Chondrocyte (in vitro differentiated cells): ENCODE measurements around the gene PPHLN1. TPM values are rescaled to one million over a fixed set of nuclear protein-coding genes. Genes with fewer than 3 reads are reported as not detected.

Experiments
- DNase-seq: peaks from one replicate; pipeline ENCODE4 v3.0.0; 2021; ENCODE audit warnings: mixed read lengths, low spot score
- H3K27ac Mint-ChIP-seq: one replicate; pipeline ENCODE4 v1.8.0; 2021; ENCODE audit warnings: mild to moderate bottlenecking, moderate library complexity, mixed read lengths; ENCODE audit not compliant: unreplicated experiment
- H3K27me3 Mint-ChIP-seq: 2 replicates; pipeline ENCODE4 v1.8.0; 2021; ENCODE audit warnings: low read depth, mixed read lengths
- H3K36me3 Mint-ChIP-seq: 2 replicates; pipeline ENCODE4 v1.8.0; 2021; ENCODE audit warnings: low read depth, mixed read lengths
- H3K4me1 Mint-ChIP-seq: 2 replicates; pipeline ENCODE4 v1.8.0; 2021; ENCODE audit warnings: low read depth, mild to moderate bottlenecking, mixed read lengths
- H3K4me3 Mint-ChIP-seq: one replicate; pipeline ENCODE4 v1.8.0; 2021; ENCODE audit warnings: mild to moderate bottlenecking, moderate library complexity, mixed read lengths; ENCODE audit not compliant: unreplicated experiment
- H3K9me3 Mint-ChIP-seq: 2 replicates; pipeline ENCODE4 v1.8.0; 2021; ENCODE audit warnings: low read depth, mixed read lengths
- total RNA-seq: library from RNA; stranded (reverse); gene quantifications from 3 replicates; pipeline ENCODE4 v1.2.1, GENCODE V29; 2021
- TF ChIP-seq, protein P1 (sequence below): fragments of 200-600 bp; sonication (generic); IDR thresholded peaks from 2 replicates; pipeline ENCODE4 v1.5.0; 2021; ENCODE audit warnings: antibody characterized with exemption, mild to moderate bottlenecking, moderate library complexity

The PPHLN1 gene
- total RNA-seq, 1 donor from 2014 or later, result 49.7 TPM

DNA sequence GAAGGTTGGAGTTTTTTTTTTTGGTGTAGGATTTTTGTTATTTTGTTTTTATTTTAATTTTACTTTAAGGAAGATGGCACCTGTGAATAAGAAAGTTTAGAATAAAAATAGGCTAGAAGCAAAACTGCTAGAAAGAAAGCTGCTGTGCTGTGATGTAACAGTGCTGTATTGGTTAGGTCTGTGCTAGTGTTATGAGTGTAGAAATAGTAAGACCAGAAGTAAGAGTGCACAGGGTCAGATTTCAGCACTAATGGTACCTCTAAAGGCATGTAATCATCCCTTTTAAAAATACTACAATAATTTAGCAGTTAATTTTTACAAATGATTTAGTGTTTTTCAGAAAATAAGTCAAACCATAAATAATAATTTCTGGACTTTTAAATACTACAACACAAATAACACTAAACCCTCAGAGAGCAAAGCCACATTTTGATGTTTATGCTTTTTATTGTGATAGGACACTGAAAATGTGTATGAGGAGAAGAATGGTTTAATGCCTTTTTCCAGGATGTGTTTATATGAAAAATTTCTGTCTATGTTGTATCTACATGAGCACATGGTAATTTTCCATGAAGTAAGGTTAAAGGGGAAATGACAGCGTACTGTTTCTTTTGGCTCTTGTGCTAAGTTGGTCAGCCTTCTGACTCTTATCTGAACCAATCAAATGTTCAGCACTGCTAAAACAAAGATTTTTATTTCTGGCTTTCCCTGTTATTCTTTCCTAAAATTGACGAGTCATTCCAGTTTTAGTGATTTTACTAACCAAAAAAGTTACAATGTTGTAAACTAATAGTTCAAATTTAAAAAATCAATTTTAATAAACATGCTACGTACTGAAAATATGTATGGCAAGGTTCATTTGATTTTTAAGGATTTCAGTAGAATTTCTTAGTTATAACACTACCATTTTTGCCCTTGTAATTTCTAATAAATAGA, 96.1 kb downstream of the PPHLN1 start:
- Mint-ChIP-seq H3K36me3 (peaks cover 2% of the 10 kb centered on the region), H3K27me3 (no peaks in the 10 kb centered on the region), H3K27ac (peak overlapping the region; percentile 88), H3K4me1 (peaks cover 43% of the 10 kb centered on the region), H3K4me3 (peak overlapping the region; percentile 25), H3K9me3 (no peaks in the 10 kb centered on the region)
- TF ChIP-seq, protein P1, sequence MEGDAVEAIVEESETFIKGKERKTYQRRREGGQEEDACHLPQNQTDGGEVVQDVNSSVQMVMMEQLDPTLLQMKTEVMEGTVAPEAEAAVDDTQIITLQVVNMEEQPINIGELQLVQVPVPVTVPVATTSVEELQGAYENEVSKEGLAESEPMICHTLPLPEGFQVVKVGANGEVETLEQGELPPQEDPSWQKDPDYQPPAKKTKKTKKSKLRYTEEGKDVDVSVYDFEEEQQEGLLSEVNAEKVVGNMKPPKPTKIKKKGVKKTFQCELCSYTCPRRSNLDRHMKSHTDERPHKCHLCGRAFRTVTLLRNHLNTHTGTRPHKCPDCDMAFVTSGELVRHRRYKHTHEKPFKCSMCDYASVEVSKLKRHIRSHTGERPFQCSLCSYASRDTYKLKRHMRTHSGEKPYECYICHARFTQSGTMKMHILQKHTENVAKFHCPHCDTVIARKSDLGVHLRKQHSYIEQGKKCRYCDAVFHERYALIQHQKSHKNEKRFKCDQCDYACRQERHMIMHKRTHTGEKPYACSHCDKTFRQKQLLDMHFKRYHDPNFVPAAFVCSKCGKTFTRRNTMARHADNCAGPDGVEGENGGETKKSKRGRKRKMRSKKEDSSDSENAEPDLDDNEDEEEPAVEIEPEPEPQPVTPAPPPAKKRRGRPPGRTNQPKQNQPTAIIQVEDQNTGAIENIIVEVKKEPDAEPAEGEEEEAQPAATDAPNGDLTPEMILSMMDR, result no peak
- DNase-seq, result no peak

DNA sequence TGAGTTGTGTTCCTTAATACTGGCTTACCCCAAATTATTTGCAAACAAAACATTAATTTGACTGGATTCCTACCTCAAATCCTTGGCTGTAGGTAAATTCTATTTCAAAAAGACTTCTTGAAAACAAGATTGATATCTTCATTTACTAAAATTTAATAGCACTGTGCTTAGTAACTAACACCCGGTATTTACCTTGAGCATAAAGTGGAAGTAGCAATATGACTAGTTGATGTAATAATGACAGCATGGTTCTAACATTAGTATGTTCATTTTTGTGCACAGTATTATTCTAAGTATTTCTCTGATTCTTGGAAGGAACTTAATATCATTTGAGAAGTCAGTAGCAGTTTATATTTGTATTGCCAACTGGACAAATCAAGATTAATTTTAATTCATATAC, 96.8 kb downstream of the PPHLN1 start:
- Mint-ChIP-seq H3K36me3 (peaks cover 7% of the 10 kb centered on the region), H3K27ac (peak overlapping the region; percentile 88), H3K27me3 (no peaks in the 10 kb centered on the region), H3K9me3 (peaks cover 5% of the 10 kb centered on the region), H3K4me3 (peak overlapping the region; percentile 25), H3K4me1 (peaks cover 50% of the 10 kb centered on the region)
- no peak for DNase-seq
- TF ChIP-seq, protein P1, result no peak

GRCh38 chr12:42426746-42427145, 100.8 kb downstream of the PPHLN1 start:
- Mint-ChIP-seq H3K36me3 (peaks cover 13% of the 10 kb centered on the region), H3K4me3 (no peak overlapping the region), H3K27ac (peak overlapping the region; percentile 65), H3K4me1 (peaks cover 48% of the 10 kb centered on the region), H3K9me3 (peaks cover 11% of the 10 kb centered on the region), H3K27me3 (no peaks in the 10 kb centered on the region)
- DNase-seq, result no peak
- TF ChIP-seq, protein P1, result no peak

DNA sequence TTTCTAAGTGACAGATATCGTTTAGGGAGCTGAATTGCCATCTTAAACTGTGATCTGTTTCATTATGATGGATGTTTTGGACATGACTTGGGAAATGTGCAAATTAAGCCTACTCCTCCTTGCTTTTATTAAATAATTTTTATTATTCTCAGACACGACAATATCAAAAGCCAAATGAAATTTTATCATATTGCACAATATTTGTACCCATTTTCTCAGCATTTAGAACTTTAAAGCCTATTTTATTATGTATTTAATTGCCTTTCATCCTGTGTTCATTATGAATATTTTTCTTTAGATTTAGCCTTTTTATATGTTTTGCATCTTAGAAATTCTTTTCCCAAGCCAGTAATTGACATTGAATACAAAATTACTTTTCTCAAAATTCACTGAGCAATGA, 102.9 kb downstream of the PPHLN1 start:
- no peak for DNase-seq
- H3K27ac Mint-ChIP-seq, result no peak overlapping the region
- peaks cover 11% of the 10 kb centered on the region for H3K9me3 Mint-ChIP-seq
- TF ChIP-seq, protein P1, result no peak
- H3K4me1 Mint-ChIP-seq, result peaks cover 41% of the 10 kb centered on the region
- H3K4me3 Mint-ChIP-seq, result no peak overlapping the region
- H3K36me3 Mint-ChIP-seq, result peaks cover 22% of the 10 kb centered on the region
- H3K27me3 Mint-ChIP-seq, result no peaks in the 10 kb centered on the region

DNA sequence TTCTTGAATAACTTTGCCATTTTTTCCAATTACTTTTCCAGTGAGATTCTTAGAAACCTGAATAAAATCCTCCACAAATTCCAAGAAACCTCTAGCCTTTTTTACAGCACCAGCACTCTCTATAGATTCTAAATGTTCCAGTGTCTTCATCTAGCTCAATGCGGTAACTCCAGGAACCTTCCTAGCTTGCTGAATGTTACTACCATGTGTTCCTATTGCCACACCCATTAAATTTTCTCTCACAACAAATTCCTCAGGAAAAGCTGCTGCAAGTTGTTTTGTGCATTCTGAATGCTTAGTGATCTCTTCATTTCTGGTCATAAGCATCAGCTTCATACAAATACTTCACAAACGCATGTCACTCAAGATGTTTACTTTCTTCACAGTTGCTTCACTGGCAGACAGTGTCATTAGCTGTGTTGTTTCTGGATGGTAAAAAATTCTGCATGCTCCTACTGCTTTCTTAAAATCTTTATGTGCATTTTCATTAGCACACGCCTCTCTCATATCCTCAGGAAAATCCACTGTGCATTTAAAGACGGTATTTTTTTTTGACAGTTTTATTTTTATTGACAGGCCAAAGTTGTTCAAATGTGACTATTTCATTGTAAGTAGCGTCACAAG, 106.7 kb downstream of the PPHLN1 start:
- H3K27ac Mint-ChIP-seq, result no peak overlapping the region
- H3K4me1 Mint-ChIP-seq, result peaks cover 18% of the 10 kb centered on the region
- H3K36me3 Mint-ChIP-seq, result peaks cover 20% of the 10 kb centered on the region
- H3K4me3 Mint-ChIP-seq, result no peak overlapping the region
- no peaks in the 10 kb centered on the region for H3K27me3 Mint-ChIP-seq
- TF ChIP-seq, protein P1, result no peak
- peaks cover 8% of the 10 kb centered on the region for H3K9me3 Mint-ChIP-seq
- no peak for DNase-seq
